Measurements from ENCODE around the gene PPCDC.
A peak's percentile ranks its signal among the peaks of the same experiment; 100 is the strongest.

The PPCDC gene

GRCh38 chr15:74997141-74997540 lies 26.2 kb upstream of the PPCDC start:
- Mint-ChIP-seq H3K27me3 (peaks cover 81% of the 10 kb centered on the region), H3K4me3 (no peak overlapping the region)

GRCh38 chr15:74997543-74997942 lies 25.8 kb upstream of the PPCDC start:
- ATAC-seq, result no peak
- H3K27me3 Mint-ChIP-seq, result peaks cover 81% of the 10 kb centered on the region
- no peak overlapping the region for H3K4me3 Mint-ChIP-seq
- H3K36me3 Mint-ChIP-seq, result no peaks in the 10 kb centered on the region
- H3K4me1 Mint-ChIP-seq, result peaks cover 22% of the 10 kb centered on the region
- peaks cover 3% of the 10 kb centered on the region for H3K9me3 Mint-ChIP-seq
- H3K27ac Mint-ChIP-seq, result no peak overlapping the region

More at GRCh38 chr15:74997141-74997540, 26.2 kb upstream of the PPCDC start:
- Mint-ChIP-seq H3K27ac (no peak overlapping the region), H3K9me3 (peaks cover 3% of the 10 kb centered on the region), H3K4me1 (peaks cover 22% of the 10 kb centered on the region), H3K36me3 (no peaks in the 10 kb centered on the region)
- no peak for ATAC-seq

- peaks cover 12% of the 10 kb centered on the region for H3K4me1 Mint-ChIP-seq
- no peak overlapping the region for H3K27ac Mint-ChIP-seq
- ATAC-seq, result no peak
- H3K4me3 Mint-ChIP-seq, result no peak overlapping the region
- no peaks in the 10 kb centered on the region for H3K36me3 Mint-ChIP-seq
- H3K27me3 Mint-ChIP-seq, result peaks cover 80% of the 10 kb centered on the region
- no peaks in the 10 kb centered on the region for H3K9me3 Mint-ChIP-seq
Observed at GRCh38 chr15:75001310-75001709, 22.1 kb upstream of the PPCDC start.

- Mint-ChIP-seq H3K36me3 (no peaks in the 10 kb centered on the region), H3K9me3 (no peaks in the 10 kb centered on the region), H3K27ac (no peak overlapping the region), H3K27me3 (peaks cover 69% of the 10 kb centered on the region), H3K4me1 (peaks cover 10% of the 10 kb centered on the region), H3K4me3 (no peak overlapping the region)
- no peak for ATAC-seq
Observed at GRCh38 chr15:75002398-75002797, 21.0 kb upstream of the PPCDC start.

- Mint-ChIP-seq H3K9me3 (no peaks in the 10 kb centered on the region), H3K36me3 (no peaks in the 10 kb centered on the region), H3K4me1 (peaks cover 38% of the 10 kb centered on the region), H3K27me3 (peaks cover 51% of the 10 kb centered on the region), H3K27ac (no peak overlapping the region), H3K4me3 (no peak overlapping the region)
- no peak for ATAC-seq
Observed at GRCh38 chr15:75007216-75007615, 16.2 kb upstream of the PPCDC start.

GRCh38 chr15:75008221-75008625 lies 15.2 kb upstream of the PPCDC start:
- Mint-ChIP-seq H3K36me3 (no peaks in the 10 kb centered on the region), H3K27ac (peak overlapping the region; percentile 12), H3K27me3 (peaks cover 51% of the 10 kb centered on the region), H3K4me3 (peak overlapping the region; percentile 33), H3K9me3 (no peaks in the 10 kb centered on the region), H3K4me1 (peaks cover 38% of the 10 kb centered on the region)
- peak; percentile 41 for ATAC-seq

- peak overlapping the region; percentile 74 for H3K27ac Mint-ChIP-seq
Observed at GRCh38 chr15:75008629-75009326, 14.6 kb upstream of the PPCDC start.

GRCh38 chr15:75016431-75016830 lies 7.0 kb upstream of the PPCDC start:
- H3K27me3 Mint-ChIP-seq, result peaks cover 92% of the 10 kb centered on the region
- H3K27ac Mint-ChIP-seq, result no peak overlapping the region
- no peak for ATAC-seq
- H3K4me3 Mint-ChIP-seq, result no peak overlapping the region
- no peaks in the 10 kb centered on the region for H3K9me3 Mint-ChIP-seq
- no peaks in the 10 kb centered on the region for H3K36me3 Mint-ChIP-seq
- H3K4me1 Mint-ChIP-seq, result peaks cover 4% of the 10 kb centered on the region

More at GRCh38 chr15:75008629-75009326, 14.6 kb upstream of the PPCDC start:
- peak; percentile 97 for ATAC-seq
- Mint-ChIP-seq H3K4me3 (peak overlapping the region; percentile 54), H3K9me3 (no peaks in the 10 kb centered on the region), H3K4me1 (peaks cover 38% of the 10 kb centered on the region), H3K27me3 (peaks cover 48% of the 10 kb centered on the region), H3K36me3 (no peaks in the 10 kb centered on the region)

- Mint-ChIP-seq H3K4me1 (peaks cover 22% of the 10 kb centered on the region), H3K36me3 (no peaks in the 10 kb centered on the region), H3K4me3 (no peak overlapping the region), H3K27ac (no peak overlapping the region), H3K27me3 (peaks cover 61% of the 10 kb centered on the region), H3K9me3 (no peaks in the 10 kb centered on the region)
- no peak for ATAC-seq
Observed at GRCh38 chr15:75019916-75020315, 3.5 kb upstream of the PPCDC start.

- peaks cover 29% of the 10 kb centered on the region for H3K4me1 Mint-ChIP-seq
- peaks cover 49% of the 10 kb centered on the region for H3K27me3 Mint-ChIP-seq
- H3K4me3 Mint-ChIP-seq, result no peak overlapping the region
- no peak for ATAC-seq
- H3K9me3 Mint-ChIP-seq, result no peaks in the 10 kb centered on the region
- H3K27ac Mint-ChIP-seq, result no peak overlapping the region
- H3K36me3 Mint-ChIP-seq, result no peaks in the 10 kb centered on the region
Observed at GRCh38 chr15:75021341-75021740, 2.0 kb upstream of the PPCDC start.

- H3K27ac Mint-ChIP-seq, result peak overlapping the region; percentile 89
- peaks cover 35% of the 10 kb centered on the region for H3K27me3 Mint-ChIP-seq
- peaks cover 33% of the 10 kb centered on the region for H3K4me1 Mint-ChIP-seq
- H3K36me3 Mint-ChIP-seq, result peaks cover 5% of the 10 kb centered on the region
- H3K4me3 Mint-ChIP-seq, result no peak overlapping the region
- ATAC-seq, result no peak
- H3K9me3 Mint-ChIP-seq, result no peaks in the 10 kb centered on the region
Observed at GRCh38 chr15:75022783-75023180, 608 bp upstream of the PPCDC start.

- peak overlapping the region; percentile 89 for H3K27ac Mint-ChIP-seq
- ATAC-seq, result peak; percentile 18
- H3K36me3 Mint-ChIP-seq, result peaks cover 13% of the 10 kb centered on the region
- no peaks in the 10 kb centered on the region for H3K9me3 Mint-ChIP-seq
- H3K27me3 Mint-ChIP-seq, result peaks cover 23% of the 10 kb centered on the region
- peak overlapping the region; percentile 90 for H3K4me3 Mint-ChIP-seq
- peaks cover 36% of the 10 kb centered on the region for H3K4me1 Mint-ChIP-seq
Observed at GRCh38 chr15:75023872-75024636, 664 bp downstream of the PPCDC start.

- Mint-ChIP-seq H3K4me3 (peak overlapping the region; percentile 90), H3K27ac (peak overlapping the region; percentile 89), H3K36me3 (peaks cover 17% of the 10 kb centered on the region), H3K9me3 (no peaks in the 10 kb centered on the region), H3K27me3 (peaks cover 12% of the 10 kb centered on the region), H3K4me1 (peaks cover 38% of the 10 kb centered on the region)
- no peak for ATAC-seq
Observed at GRCh38 chr15:75025107-75025506, 1.7 kb downstream of the PPCDC start.

GRCh38 chr15:75025548-75026260 lies 2.3 kb downstream of the PPCDC start:
- ATAC-seq, result no peak
- Mint-ChIP-seq H3K9me3 (no peaks in the 10 kb centered on the region), H3K27ac (no peak overlapping the region), H3K4me1 (peaks cover 41% of the 10 kb centered on the region), H3K27me3 (peaks cover 8% of the 10 kb centered on the region), H3K4me3 (no peak overlapping the region), H3K36me3 (peaks cover 22% of the 10 kb centered on the region)

- Mint-ChIP-seq H3K27me3 (no peaks in the 10 kb centered on the region), H3K4me1 (peaks cover 58% of the 10 kb centered on the region), H3K36me3 (peaks cover 28% of the 10 kb centered on the region), H3K27ac (no peak overlapping the region), H3K9me3 (no peaks in the 10 kb centered on the region), H3K4me3 (no peak overlapping the region)
- ATAC-seq, result no peak
Observed at GRCh38 chr15:75027551-75027950, 4.2 kb downstream of the PPCDC start.
